Renal cortex interstitium (tissue), 11 donors: Measurements from ENCODE around the gene CPN2. TPM values are rescaled to one million over a fixed set of nuclear protein-coding genes. Genes with fewer than 3 reads are reported as not detected.

ENCODE experiments used
- DNase-seq, 11 donors: peaks; one replicate each; pipeline ENCODE4 v3.0.0-alpha.2; 2013; ENCODE audit warnings: low read depth in 9 of 11, low spot score in 4 of 11; ENCODE audit errors: extremely low read depth in 1 of 11
- polyA plus RNA-seq, 3 donors: library from polyadenylated mRNA; unstranded; fragments of 120-200 nt; gene quantifications; one replicate each; pipeline ENCODE4 v1.2.1, GENCODE V29; 2013; ENCODE audit not compliant: insufficient read length in 3 of 3

Gene CPN2
- polyA plus RNA-seq, 3 donors = 0.38 to 0.82 (median 0.51) TPM

- no peak for DNase-seq
These were observed 14.3 kb downstream of the CPN2 start for GRCh38 chr3:194336601-194337355.

GRCh38 chr3:194333981-194334320, 17.2 kb downstream of the CPN2 start:
- DNase-seq = no peak

GRCh38 chr3:194333212-194333980, 17.7 kb downstream of the CPN2 start:
- peak in 7 of 11 donors; percentile 69 to 84 (median 79) for DNase-seq

- no peak for DNase-seq
These were observed 18.3 kb downstream of the CPN2 start for GRCh38 chr3:194332858-194333211.

- DNase-seq = no peak
These were observed 20.5 kb downstream of the CPN2 start for GRCh38 chr3:194330579-194330978.

GRCh38 chr3:194330160-194330559, 21.0 kb downstream of the CPN2 start:
- no peak for DNase-seq

- DNase-seq = no peak
These were observed 21.6 kb downstream of the CPN2 start for GRCh38 chr3:194329583-194329965.

- DNase-seq = no peak
These were observed 22.1 kb downstream of the CPN2 start for GRCh38 chr3:194328942-194329582.

GRCh38 chr3:194328053-194328657, 23.0 kb downstream of the CPN2 start:
- DNase-seq = peak in 1 of 11 donors; percentile 58

- no peak for DNase-seq
These were observed 23.7 kb downstream of the CPN2 start for GRCh38 chr3:194327218-194328052.

GRCh38 chr3:194326968-194327217, 24.2 kb downstream of the CPN2 start:
- no peak for DNase-seq

GRCh38 chr3:194326192-194326967, 24.7 kb downstream of the CPN2 start:
- no peak for DNase-seq

- no peak for DNase-seq
These were observed 25.5 kb downstream of the CPN2 start for GRCh38 chr3:194325424-194326153.

- no peak for DNase-seq
These were observed 26.3 kb downstream of the CPN2 start for GRCh38 chr3:194324823-194325327.

GRCh38 chr3:194323785-194324735, 27.1 kb downstream of the CPN2 start:
- DNase-seq = peak in 5 of 11 donors; percentile 63 to 85 (median 80)

- DNase-seq = no peak
These were observed 28.4 kb downstream of the CPN2 start for GRCh38 chr3:194322678-194323211.
